HL-60 (cell line): Measurements from ENCODE around the gene TTC12.

Experiments used
- DNase-seq, 2 experiments: peaks; one replicate each; pipeline ENCODE4 v3.0.0-alpha.2; 2010 to 2020; ENCODE audit warnings: low read depth in 1 of 2, low spot score in 1 of 2
- H3K27ac ChIP-seq: fragments of 250-450 bp; sonication (Bioruptor Pico); replicated peaks from 2 replicates; pipeline ENCODE4 v1.5.1; 2020; ENCODE audit warnings: mild to moderate bottlenecking, moderate library complexity
- H3K27me3 ChIP-seq: fragments of 250-450 bp; sonication (Bioruptor Pico); 2 replicates; pipeline ENCODE4 v1.5.1; 2021; ENCODE audit warnings: mild to moderate bottlenecking, moderate library complexity; ENCODE audit not compliant: insufficient read depth, poor library complexity, severe bottlenecking
- H3K4me3 ChIP-seq: replicated peaks from 2 replicates; pipeline ENCODE4 v1.5.1; 2011; ENCODE audit warnings: mild to moderate bottlenecking, control low read depth, low read length; ENCODE audit not compliant: insufficient read depth
- GABPA ChIP-seq: IDR thresholded peaks from 2 replicates; pipeline ENCODE4 v1.6.1; 2012; ENCODE audit warnings: low read depth
- POLR2AphosphoS5 ChIP-seq: IDR thresholded peaks from 2 replicates; pipeline ENCODE4 v1.6.1; 2012; ENCODE audit warnings: low read depth
- SPI1 ChIP-seq: IDR thresholded peaks from 2 replicates; pipeline ENCODE4 v1.6.1; 2012; ENCODE audit warnings: low read depth, mild to moderate bottlenecking, borderline replicate concordance
- TF ChIP-seq, protein P1 (sequence below): IDR thresholded peaks from 2 replicates; pipeline ENCODE4 v1.6.1; 2012; ENCODE audit warnings: low read depth; ENCODE audit not compliant: insufficient replicate concordance
- TF ChIP-seq, protein P2 (sequence below): IDR thresholded peaks from one replicate; pipeline ENCODE4 v1.5.1; 2011; ENCODE audit warnings: low read length, control low read depth, inconsistent platforms; ENCODE audit not compliant: insufficient read depth

Gene TTC12

DNA sequence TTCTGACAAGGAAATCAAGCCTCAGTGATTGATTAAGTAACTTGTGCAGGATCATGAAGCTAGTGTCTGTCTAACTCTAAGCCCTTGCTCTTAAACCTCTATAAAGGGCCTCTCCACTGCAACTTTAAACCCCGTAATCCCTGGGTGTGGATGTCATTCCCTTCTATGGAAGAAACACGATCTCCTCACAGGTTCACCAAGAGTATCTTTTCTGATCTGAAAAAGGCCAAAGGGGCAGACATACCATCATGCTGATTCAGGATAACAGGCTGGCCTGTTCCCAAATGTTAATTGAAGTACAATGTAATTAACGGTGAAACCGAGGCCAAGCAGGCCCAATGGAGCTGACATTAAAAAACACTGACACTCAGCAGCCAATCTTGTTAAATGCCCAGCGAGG is 17.1 kb downstream of the TTC12 start:
- H3K4me3 ChIP-seq = no peak overlapping the region
- TF ChIP-seq POLR2AphosphoS5 = no peak
- TF ChIP-seq, protein P1, sequence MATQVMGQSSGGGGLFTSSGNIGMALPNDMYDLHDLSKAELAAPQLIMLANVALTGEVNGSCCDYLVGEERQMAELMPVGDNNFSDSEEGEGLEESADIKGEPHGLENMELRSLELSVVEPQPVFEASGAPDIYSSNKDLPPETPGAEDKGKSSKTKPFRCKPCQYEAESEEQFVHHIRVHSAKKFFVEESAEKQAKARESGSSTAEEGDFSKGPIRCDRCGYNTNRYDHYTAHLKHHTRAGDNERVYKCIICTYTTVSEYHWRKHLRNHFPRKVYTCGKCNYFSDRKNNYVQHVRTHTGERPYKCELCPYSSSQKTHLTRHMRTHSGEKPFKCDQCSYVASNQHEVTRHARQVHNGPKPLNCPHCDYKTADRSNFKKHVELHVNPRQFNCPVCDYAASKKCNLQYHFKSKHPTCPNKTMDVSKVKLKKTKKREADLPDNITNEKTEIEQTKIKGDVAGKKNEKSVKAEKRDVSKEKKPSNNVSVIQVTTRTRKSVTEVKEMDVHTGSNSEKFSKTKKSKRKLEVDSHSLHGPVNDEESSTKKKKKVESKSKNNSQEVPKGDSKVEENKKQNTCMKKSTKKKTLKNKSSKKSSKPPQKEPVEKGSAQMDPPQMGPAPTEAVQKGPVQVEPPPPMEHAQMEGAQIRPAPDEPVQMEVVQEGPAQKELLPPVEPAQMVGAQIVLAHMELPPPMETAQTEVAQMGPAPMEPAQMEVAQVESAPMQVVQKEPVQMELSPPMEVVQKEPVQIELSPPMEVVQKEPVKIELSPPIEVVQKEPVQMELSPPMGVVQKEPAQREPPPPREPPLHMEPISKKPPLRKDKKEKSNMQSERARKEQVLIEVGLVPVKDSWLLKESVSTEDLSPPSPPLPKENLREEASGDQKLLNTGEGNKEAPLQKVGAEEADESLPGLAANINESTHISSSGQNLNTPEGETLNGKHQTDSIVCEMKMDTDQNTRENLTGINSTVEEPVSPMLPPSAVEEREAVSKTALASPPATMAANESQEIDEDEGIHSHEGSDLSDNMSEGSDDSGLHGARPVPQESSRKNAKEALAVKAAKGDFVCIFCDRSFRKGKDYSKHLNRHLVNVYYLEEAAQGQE = no peak
- TF ChIP-seq SPI1 = no peak
- TF ChIP-seq GABPA = no peak
- TF ChIP-seq, protein P2, sequence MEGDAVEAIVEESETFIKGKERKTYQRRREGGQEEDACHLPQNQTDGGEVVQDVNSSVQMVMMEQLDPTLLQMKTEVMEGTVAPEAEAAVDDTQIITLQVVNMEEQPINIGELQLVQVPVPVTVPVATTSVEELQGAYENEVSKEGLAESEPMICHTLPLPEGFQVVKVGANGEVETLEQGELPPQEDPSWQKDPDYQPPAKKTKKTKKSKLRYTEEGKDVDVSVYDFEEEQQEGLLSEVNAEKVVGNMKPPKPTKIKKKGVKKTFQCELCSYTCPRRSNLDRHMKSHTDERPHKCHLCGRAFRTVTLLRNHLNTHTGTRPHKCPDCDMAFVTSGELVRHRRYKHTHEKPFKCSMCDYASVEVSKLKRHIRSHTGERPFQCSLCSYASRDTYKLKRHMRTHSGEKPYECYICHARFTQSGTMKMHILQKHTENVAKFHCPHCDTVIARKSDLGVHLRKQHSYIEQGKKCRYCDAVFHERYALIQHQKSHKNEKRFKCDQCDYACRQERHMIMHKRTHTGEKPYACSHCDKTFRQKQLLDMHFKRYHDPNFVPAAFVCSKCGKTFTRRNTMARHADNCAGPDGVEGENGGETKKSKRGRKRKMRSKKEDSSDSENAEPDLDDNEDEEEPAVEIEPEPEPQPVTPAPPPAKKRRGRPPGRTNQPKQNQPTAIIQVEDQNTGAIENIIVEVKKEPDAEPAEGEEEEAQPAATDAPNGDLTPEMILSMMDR = no peak
- DNase-seq = no peak

DNA sequence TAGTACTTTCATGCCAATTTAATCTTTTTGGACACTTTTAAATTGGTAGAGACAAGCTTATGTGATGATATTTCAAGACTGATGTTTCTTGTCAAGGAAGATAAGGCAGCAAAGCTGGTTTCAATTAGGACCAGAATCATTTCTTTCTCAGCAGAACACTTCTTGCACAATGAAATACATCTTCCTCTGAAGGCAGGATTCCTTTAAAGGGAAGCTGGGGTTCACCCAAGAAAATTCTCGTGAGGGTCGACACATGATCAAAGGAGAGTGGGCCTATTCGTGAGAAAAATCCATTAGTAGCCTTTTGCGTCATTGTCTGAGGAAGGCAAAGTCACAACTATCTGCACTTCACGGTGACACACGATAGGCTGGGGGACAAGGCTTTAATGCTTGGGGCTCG is 17.6 kb downstream of the TTC12 start:
- DNase-seq = no peak
- Histone ChIP-seq H3K27me3 (no peaks in the 10 kb centered on the region), H3K27ac (no peak overlapping the region), H3K4me3 (no peak overlapping the region)
- TF ChIP-seq, protein P1 = no peak
- no peak for TF ChIP-seq SPI1
- TF ChIP-seq GABPA = no peak
- TF ChIP-seq, protein P2 = no peak
- no peak for TF ChIP-seq POLR2AphosphoS5

More for the DNA sequence above, 17.1 kb downstream of the TTC12 start:
- Histone ChIP-seq H3K27ac (no peak overlapping the region), H3K27me3 (no peaks in the 10 kb centered on the region)

DNA sequence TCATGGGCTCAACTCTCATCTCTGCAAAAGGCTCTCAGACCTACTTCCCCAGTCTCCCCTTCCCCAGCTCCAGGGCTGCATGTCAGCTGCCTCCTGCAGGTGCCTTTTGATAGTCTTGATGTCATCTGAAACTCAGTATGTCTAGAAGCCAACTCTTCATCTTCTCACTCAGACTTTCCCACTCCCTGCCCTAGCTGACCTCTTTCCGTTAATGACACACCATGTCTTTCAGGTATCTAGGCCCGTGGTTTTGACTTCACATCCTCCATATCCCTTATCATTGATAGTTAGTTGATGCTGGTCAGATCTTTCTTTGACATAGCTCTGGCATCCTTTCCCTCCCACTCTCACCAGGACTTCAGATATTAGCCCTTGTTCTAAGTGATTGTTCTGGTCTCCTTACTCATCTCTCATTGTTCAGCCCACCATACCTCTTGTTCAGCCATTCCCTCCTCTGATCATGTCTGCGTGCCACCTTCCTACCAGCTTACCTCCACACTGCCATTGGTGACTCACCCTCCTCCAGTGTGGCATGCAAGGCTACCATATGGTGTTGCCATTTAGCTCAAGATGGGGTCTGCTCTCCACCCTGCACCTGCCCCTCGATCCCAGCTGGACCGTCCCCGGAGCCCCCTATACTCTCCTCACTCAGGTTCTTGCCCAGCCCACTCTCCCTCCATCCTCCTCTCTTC is 18.4 kb downstream of the TTC12 start:
- DNase-seq = no peak
- TF ChIP-seq, protein P2 = no peak
- no peaks in the 10 kb centered on the region for H3K27me3 ChIP-seq
- H3K27ac ChIP-seq = no peak overlapping the region
- no peak overlapping the region for H3K4me3 ChIP-seq

DNA sequence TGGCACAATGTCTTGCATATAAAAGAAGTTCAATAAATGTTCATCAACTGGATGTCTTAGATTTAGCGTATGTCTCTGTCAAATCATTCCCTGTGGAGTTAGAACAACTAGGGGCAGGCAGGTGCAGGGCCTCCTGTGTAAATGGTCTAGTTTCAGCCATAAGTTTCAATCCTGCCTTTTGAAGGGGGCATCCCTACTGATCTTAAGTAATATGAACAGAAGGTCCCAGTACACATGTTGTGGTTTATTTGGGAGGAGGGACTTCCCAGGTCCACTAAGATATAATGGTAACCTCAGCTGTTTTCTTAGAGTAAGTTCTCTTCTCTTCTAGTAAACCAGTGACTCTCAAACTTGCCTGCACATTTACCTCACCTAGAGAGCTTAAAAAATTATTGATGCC is 19.8 kb downstream of the TTC12 start:
- no peak overlapping the region for H3K4me3 ChIP-seq
- DNase-seq = no peak
- no peak overlapping the region for H3K27ac ChIP-seq
- H3K27me3 ChIP-seq = no peaks in the 10 kb centered on the region
- TF ChIP-seq, protein P2 = no peak
- TF ChIP-seq POLR2AphosphoS5 = no peak
- TF ChIP-seq GABPA = no peak
